Left lung (tissue), 14 donors: ENCODE measurements around the gene SREK1. TPM values are rescaled to one million over a fixed set of nuclear protein-coding genes. Genes with fewer than 3 reads are reported as not detected.

Source experiments
- ATAC-seq: fragments of 200-7000 bp; cut with Tn5 transposase; one replicate; pipeline ENCODE4 v1.9.1; 2020; ENCODE audit warnings: moderate library complexity
- DNase-seq, 4 donors: peaks; one replicate each; pipeline ENCODE4 v3.0.0-alpha.2; 2013 to 2020
- H3K27ac ChIP-seq, 2 donors: fragments of 200-600 bp; sonication (generic) in 1 of 2; one replicate each; pipeline versions ENCODE4 v1.5.0 to v1.8.0; 2020 to 2021
- H3K27me3 ChIP-seq, 2 donors: fragments of 200-600 bp; sonication (generic) in 1 of 2; one replicate each; pipeline versions ENCODE4 v1.5.0 to v1.8.0; 2020 to 2021
- H3K36me3 ChIP-seq, 2 donors: fragments of 200-600 bp; sonication (generic) in 1 of 2; one replicate each; pipeline versions ENCODE4 v1.5.0 to v1.8.0; 2020 to 2021
- H3K4me1 ChIP-seq, 2 donors: fragments of 200-600 bp; one replicate each; pipeline ENCODE4 v1.8.0; 2021
- H3K4me3 ChIP-seq, 2 donors: fragments of 200-600 bp; sonication (generic) in 1 of 2; one replicate each; pipeline versions ENCODE4 v1.5.0 to v1.8.0; 2020 to 2021; ENCODE audit warnings: mild to moderate bottlenecking in 1 of 2
- H3K9me3 ChIP-seq, 2 donors: fragments of 200-600 bp; sonication (generic) in 1 of 2; one replicate each; pipeline versions ENCODE4 v1.5.0 to v1.8.0; 2020 to 2021
- intact Hi-C, 2 donors: fragments of 100-400 bp; cut with DNase I; formaldehyde crosslinking; loops; one replicate each; pipeline versions ENCODE4 v1.11.2 to v1.14.2; 2022
- long read RNA-seq, 12 donors: library from polyadenylated mRNA in 2 of 12; unstranded in 2 of 12; transcript quantifications; one replicate each; pipeline ENCODE4 v2.0.0 and lab custom pipeline, GENCODE V29; 2019 to 2026
- polyA plus RNA-seq, 6 donors: library from polyadenylated mRNA; unstranded; fragments of 120-200 nt; gene quantifications; one replicate each; pipeline ENCODE4 v1.2.1, GENCODE V29; 2013; ENCODE audit not compliant: insufficient read length in 6 of 6
- total RNA-seq, 2 donors: library from RNA; stranded (reverse); fragmentation: NEBNext Ultra II Directional; extraction: Animal tissue kit (Norgen Biotek cat#: 25700); gene quantifications; one replicate each; pipeline ENCODE4 v1.2.1, GENCODE V29; 2021
- TF ChIP-seq, protein P1 (sequence below), 2 donors: fragments of 200-600 bp; sonication (generic) in 1 of 2; IDR thresholded peaks; one replicate each; pipeline versions ENCODE4 v1.5.0 to v1.8.0; 2021; ENCODE audit warnings: antibody characterized with exemption in 2 of 2
- donor health status: DM: no; HTN: yes; CAD: no.
- donor health status: DM: no; HTN: no; CAD: no.

SREK1 gene, protein sequence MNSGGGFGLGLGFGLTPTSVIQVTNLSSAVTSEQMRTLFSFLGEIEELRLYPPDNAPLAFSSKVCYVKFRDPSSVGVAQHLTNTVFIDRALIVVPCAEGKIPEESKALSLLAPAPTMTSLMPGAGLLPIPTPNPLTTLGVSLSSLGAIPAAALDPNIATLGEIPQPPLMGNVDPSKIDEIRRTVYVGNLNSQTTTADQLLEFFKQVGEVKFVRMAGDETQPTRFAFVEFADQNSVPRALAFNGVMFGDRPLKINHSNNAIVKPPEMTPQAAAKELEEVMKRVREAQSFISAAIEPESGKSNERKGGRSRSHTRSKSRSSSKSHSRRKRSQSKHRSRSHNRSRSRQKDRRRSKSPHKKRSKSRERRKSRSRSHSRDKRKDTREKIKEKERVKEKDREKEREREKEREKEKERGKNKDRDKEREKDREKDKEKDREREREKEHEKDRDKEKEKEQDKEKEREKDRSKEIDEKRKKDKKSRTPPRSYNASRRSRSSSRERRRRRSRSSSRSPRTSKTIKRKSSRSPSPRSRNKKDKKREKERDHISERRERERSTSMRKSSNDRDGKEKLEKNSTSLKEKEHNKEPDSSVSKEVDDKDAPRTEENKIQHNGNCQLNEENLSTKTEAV
- 10 to 100 TPM; 52.4 to 62.8 TPM for total RNA-seq
- 100 to 1,000 TPM; 154 to 205 (median 170) TPM for polyA plus RNA-seq
- long read RNA-seq, donor 1, full-length matches to known transcripts: 32 of 40 reads
- long read RNA-seq, donor 1, partial matches to known transcripts: 8 of 40 reads
- long read RNA-seq, donor 1, other reads (novel, unspliced or antisense): 0 of 40 reads
- long read RNA-seq, donor 2, full-length matches to known transcripts: 38 of 88 reads
- long read RNA-seq, donor 2, partial matches to known transcripts: 50 of 88 reads
- long read RNA-seq, donor 2, other reads (novel, unspliced or antisense): 0 of 88 reads
- long read RNA-seq, donor 3, full-length matches to known transcripts: 10 of 10 reads
- long read RNA-seq, donor 3, partial matches to known transcripts: 0 of 10 reads
- long read RNA-seq, donor 3, other reads (novel, unspliced or antisense): 0 of 10 reads
- long read RNA-seq, donor 4, partial matches to known transcripts: 33 of 37 reads
- long read RNA-seq, donor 4, other reads (novel, unspliced or antisense): 4 of 37 reads
- long read RNA-seq, donor 5, full-length matches to known transcripts: 17 of 36 reads
- long read RNA-seq, donor 5, partial matches to known transcripts: 19 of 36 reads
- long read RNA-seq, donor 5, other reads (novel, unspliced or antisense): 0 of 36 reads
- long read RNA-seq, donor 6, full-length matches to known transcripts: 8 of 17 reads
- long read RNA-seq, donor 6, partial matches to known transcripts: 9 of 17 reads
- long read RNA-seq, donor 6, other reads (novel, unspliced or antisense): 0 of 17 reads
- long read RNA-seq, donor 7, full-length matches to known transcripts: 10 of 10 reads
- long read RNA-seq, donor 7, partial matches to known transcripts: 0 of 10 reads
- long read RNA-seq, donor 7, other reads (novel, unspliced or antisense): 0 of 10 reads
- long read RNA-seq, donor 8, full-length matches to known transcripts: 17 of 37 reads
- long read RNA-seq, donor 8, partial matches to known transcripts: 20 of 37 reads
- long read RNA-seq, donor 8, other reads (novel, unspliced or antisense): 0 of 37 reads
- long read RNA-seq, donor 9: 0 reads
- long read RNA-seq, donor 10, partial matches to known transcripts: 33 of 36 reads
- long read RNA-seq, donor 10, other reads (novel, unspliced or antisense): 2 of 36 reads
- long read RNA-seq, donor 11, transcript SREK1-207 (2 exons, 559 nt): major isoform, 6 of 12 reads
- long read RNA-seq, donor 11, partial matches to known transcripts: 0 of 12 reads
- long read RNA-seq, donor 11, other reads (novel, unspliced or antisense): 0 of 12 reads
- long read RNA-seq, donor 12, full-length matches to known transcripts: 15 of 37 reads
- long read RNA-seq, donor 12, partial matches to known transcripts: 22 of 37 reads
- long read RNA-seq, donor 12, other reads (novel, unspliced or antisense): 0 of 37 reads

DNA sequence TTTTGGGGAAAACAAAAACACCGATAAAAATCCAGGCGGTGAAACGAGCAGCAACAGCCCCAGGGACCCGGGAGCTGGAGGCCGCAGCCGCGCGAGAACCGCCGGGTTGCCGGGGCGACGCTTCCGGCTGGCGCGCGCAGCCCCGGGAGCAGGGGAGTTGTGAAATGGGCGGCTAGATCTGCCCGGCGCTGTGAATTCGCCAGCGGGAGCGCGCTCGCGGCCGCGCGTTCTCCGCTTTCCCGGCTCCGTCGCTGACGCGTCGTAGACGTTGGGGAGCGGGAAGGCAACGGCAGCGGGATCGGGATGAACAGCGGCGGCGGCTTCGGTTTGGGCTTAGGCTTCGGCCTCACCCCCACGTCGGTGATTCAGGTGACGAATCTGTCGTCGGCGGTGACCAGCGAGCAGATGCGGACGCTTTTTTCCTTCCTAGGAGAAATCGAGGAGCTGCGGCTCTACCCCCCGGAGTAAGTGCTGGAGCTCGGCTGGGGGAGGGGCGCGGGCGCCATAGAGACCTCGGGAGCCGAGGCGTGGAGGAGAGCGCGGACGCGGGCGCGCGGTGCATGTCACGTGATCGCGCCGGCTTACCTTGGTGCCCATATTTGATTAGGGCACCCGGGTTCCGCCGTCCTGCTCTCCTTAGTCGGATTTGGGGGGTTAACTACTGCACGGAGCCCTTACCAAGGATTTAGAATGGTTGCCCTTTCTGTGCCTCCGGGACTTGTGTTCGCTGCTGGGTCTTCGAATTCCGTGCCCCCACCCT lies at the start of gene SREK1:
Gene SREK1, plus strand, starts transcription at position 227 of the 760 bp plus-strand sequence. Its CDS starts 77 bp downstream, at position 304.
- H3K4me3 ChIP-seq: peak within 1 kb of the TSS; percentile 76 to 79
- H3K4me1 ChIP-seq: peaks cover 0 to 44% of the 10 kb centered on the region in 2 donors
- TF ChIP-seq, protein P1, sequence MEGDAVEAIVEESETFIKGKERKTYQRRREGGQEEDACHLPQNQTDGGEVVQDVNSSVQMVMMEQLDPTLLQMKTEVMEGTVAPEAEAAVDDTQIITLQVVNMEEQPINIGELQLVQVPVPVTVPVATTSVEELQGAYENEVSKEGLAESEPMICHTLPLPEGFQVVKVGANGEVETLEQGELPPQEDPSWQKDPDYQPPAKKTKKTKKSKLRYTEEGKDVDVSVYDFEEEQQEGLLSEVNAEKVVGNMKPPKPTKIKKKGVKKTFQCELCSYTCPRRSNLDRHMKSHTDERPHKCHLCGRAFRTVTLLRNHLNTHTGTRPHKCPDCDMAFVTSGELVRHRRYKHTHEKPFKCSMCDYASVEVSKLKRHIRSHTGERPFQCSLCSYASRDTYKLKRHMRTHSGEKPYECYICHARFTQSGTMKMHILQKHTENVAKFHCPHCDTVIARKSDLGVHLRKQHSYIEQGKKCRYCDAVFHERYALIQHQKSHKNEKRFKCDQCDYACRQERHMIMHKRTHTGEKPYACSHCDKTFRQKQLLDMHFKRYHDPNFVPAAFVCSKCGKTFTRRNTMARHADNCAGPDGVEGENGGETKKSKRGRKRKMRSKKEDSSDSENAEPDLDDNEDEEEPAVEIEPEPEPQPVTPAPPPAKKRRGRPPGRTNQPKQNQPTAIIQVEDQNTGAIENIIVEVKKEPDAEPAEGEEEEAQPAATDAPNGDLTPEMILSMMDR (IDR thresholded peaks at IDR 0.05): no peak
- H3K36me3 ChIP-seq: no peaks in the 10 kb centered on the region
- intact Hi-C loops: no loop called here
- no peaks in the 10 kb centered on the region for H3K27me3 ChIP-seq
- DNase-seq (peak; percentile 93 to 98 (median 96)), ATAC-seq (peak; percentile 94)
- peak within 1 kb of the TSS; percentile 100 for H3K27ac ChIP-seq
- no peaks in the 10 kb centered on the region for H3K9me3 ChIP-seq

DNA sequence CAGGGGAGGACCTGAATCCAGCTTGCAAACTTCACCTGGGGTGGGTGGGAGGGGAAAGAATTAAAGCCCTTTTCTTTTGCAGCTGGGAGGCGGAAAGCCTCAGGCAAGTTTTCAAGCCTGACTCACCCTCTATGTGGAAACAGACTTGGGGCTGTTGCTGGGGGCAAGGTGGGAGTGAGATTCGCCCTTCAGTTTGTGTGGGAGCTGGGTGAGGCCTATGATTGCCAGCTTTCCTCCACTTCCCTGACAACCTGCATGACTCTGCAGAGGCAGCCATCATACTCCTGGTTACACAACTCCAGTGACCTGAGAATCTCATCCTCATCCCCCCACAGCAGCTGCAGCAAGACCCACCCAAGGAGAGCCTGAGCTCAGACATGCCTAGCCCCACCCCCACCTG lies 43.2 kb upstream of the SREK1 start:
- intact Hi-C loops: no loop called here
- Histone ChIP-seq H3K4me1 (no peaks in the 10 kb centered on the region), H3K4me3 (no peak overlapping the region), H3K27me3 (no peaks in the 10 kb centered on the region), H3K9me3 (peaks cover 2 to 74% of the 10 kb centered on the region in 2 donors), H3K36me3 (no peaks in the 10 kb centered on the region), H3K27ac (no peak overlapping the region)
- TF ChIP-seq, protein P1 (IDR thresholded peaks at IDR 0.05): no peak
- no peak for ATAC-seq
- no peak for DNase-seq

DNA sequence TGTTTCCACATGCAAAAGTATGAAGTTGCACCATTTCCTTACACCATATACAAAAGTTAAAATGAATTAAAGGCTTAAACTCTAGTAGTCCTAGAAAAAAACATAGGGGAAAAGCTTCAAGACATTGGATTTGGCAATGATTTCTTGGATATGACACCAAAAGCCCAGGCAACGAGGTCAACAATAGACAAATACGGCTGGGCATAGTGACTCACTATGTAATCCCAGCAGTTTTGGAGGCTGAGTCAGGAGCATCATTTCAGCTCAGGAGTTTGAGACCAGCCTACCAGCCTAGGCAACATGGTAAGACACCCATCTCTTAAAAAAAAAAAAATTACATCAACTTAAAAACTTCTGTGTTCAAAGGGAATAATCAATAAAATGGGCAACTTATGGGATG lies 30.9 kb upstream of the SREK1 start:
- no peak for ATAC-seq
- Histone ChIP-seq H3K27me3 (no peaks in the 10 kb centered on the region), H3K27ac (no peak overlapping the region), H3K4me1 (no peaks in the 10 kb centered on the region), H3K4me3 (no peak overlapping the region), H3K9me3 (peaks cover 0 to 44% of the 10 kb centered on the region in 2 donors), H3K36me3 (no peaks in the 10 kb centered on the region)
- TF ChIP-seq, protein P1 (IDR thresholded peaks at IDR 0.05): no peak
- DNase-seq: no peak
- intact Hi-C loops: no loop called here
